AG20443 (cell line): ENCODE measurements around the gene NFE2L3.
"Not testable (repeated sequence)": the region's sequence is repeated elsewhere in the genome, so short reads cannot be mapped to it uniquely, and the experiment has no call there.

ENCODE experiments used
- DNase-seq: peaks from one replicate; pipeline ENCODE4 v3.0.0; 2012; ENCODE audit warnings: low spot score, mixed read lengths

Gene NFE2L3

DNA sequence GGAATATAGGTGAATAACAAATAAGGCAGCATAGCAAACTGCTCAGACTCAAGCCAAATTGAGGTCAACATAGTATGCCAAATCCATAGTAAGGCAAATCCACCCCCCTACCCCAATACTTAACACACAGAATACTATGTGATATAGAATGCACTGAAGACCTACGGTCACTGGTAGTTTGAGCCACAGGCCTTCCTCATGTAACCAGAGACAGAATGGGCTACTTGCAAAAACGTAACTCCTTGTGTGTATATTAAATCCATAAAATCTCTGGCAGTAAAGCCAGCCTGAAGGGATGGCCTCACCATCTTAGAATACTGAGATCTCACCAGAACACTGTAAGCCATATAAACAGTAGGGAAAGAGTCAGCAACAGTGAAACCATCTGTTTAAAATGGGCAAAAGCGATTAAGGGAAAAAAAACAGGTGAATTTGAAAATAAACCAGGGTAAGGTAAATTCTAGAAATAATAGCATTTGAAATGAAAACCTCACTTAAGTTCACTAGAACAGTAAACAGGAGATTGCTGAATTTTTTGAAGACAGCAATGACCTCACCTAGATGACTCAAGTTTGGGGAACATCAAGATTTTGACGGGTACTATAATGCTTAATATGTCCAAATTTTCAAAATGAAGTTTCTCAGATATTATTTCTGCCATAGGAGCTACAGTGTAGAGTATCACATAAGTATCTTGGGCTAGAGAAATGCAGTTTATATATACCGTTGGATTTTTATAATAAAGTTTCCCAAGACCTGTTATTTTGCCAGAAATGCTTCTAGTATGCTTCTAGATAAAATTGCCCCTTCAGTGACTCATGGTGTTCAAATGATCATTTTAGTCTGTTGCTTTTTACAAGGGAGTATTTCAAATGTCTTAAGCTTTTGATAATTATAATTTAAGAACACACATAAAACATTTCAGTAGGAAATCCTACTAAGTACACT, 34.6 kb downstream of the NFE2L3 start:
- no peak for DNase-seq

DNA sequence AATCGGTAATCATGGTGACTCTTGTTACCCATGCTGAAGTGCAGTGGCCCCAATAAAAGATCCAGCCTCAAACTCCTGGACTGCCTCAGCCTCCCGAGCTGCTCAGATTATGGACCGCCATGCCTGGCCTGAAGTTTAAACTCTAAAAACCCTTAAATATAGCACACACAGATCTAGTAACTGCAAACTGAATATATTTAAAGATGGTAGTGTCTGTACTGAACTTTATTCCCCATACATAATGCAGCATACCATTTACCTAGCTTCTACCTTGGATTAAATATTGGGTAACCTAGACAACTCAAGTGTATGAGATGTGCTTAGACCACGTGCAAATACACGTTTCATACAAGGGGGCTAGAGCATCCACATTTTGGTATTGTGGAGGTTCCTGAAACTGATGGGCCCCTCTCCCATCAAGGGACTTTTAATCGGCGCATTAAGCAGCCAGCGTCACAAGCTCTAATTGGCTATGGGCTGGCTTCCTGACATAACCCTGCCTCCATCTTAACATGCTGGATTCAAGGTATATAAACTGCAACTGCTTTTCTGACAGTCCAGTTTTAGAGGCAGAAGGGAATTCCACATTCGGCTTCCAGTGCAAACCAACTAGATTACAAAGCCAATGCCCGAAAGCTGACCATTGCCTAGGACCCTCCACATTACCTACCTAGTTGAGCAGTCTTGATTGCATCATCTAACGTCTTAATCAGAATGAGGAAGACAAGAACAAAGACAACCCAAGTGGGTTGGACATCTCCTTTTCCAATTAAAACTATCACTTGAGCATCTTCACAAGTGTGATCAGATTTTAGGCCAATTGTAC, 35.6 kb downstream of the NFE2L3 start:
- no peak for DNase-seq

DNA sequence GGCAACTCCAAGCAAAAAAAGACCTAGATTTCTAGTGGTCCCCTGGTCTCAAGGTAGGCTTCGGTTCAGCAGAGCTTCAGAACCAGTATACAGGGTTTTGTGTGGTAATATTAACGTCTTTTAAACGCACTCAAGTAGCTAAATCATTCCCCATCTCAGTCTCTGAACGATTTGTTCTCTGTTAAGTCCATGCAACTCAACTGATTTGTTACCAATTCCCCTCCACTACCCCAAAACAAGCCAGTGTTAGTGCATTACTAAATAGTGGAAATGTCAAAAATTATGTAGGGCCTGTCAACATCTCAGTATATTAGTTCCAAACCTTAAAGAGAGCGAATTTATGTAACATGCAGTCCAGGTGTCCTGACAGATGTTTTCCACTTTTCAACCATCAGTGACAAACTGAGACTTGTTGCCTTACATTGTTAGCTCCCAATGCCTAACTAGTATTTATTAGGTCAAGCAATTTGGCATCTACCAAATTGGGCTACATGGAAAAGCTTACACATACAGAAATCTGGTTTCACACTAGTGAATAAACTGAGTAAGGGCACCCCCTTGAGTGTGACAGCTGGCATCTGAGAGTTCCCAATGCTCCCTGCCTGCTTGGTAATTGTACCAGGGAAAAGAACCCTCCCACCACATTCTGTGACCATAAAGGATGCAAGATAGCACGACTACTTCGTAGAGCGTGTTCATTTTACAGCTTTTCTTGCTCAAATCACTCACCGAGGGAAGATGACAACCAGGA, 36.4 kb downstream of the NFE2L3 start:
- no peak for DNase-seq

DNA sequence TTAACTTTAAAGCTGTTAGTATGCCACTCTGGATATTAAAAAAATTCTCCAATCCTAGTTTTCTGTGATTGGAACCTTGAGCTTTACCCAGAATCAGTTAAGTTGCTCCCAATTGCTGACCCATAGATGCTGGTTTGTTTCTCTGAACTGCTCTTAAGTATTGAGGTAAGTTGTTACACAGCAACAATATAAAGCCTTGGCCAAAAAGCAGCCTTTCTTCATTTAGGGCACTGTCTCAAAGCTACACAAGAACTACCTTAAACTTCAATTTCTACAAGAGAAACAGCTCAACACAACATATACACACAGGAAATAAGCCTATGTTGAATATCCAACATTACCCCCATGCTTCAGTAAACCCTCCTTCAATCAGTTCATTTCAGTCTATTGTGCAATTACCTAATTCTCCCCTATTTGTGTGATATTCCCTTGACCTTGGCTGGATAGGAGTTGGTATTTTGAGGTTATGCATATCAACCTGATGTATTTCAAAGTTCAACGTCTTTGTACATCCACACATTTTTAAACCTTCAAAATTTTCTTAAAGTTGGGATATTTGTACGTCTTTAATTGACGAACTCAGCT, 37.1 kb downstream of the NFE2L3 start:
- no peak for DNase-seq

DNA sequence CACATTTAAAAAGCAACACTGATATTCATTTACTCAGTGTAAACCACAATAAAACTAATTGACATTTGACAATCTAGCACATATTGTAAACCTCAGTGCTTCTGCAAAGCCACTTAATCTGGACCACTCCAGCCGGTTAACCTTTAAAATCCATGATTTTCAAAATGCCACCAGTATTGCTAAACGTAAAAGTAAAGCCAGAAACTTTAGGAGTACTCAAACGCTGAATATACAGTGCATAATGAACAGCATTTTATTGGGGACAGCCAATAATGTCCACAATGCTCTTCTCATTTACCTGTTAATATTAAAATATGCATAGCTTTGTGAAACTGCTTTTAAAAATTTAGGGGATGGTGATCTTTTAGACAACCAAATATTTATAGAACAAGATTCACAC, 37.7 kb downstream of the NFE2L3 start:
- DNase-seq, result no peak

DNA sequence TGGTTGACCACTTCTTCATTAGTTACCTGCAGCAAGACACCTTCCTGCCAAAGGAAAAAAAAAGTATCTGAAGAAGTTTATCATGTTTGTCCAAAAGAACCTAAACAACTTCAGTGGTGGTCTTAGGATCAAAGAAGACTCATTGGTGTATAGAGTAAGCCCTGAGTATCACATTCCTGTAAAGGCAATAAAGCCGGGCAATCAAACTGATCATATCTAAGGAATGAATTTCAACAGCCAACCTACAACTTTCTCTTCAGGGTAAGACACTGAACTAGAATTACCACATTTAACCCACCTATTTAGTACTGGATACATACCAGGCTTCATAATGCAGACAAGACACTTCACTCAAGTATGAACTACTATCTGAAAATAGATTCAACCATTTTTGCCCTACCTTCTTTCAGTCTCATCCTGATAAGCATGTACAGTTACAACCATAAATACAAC, 38.4 kb downstream of the NFE2L3 start:
- no peak for DNase-seq

DNA sequence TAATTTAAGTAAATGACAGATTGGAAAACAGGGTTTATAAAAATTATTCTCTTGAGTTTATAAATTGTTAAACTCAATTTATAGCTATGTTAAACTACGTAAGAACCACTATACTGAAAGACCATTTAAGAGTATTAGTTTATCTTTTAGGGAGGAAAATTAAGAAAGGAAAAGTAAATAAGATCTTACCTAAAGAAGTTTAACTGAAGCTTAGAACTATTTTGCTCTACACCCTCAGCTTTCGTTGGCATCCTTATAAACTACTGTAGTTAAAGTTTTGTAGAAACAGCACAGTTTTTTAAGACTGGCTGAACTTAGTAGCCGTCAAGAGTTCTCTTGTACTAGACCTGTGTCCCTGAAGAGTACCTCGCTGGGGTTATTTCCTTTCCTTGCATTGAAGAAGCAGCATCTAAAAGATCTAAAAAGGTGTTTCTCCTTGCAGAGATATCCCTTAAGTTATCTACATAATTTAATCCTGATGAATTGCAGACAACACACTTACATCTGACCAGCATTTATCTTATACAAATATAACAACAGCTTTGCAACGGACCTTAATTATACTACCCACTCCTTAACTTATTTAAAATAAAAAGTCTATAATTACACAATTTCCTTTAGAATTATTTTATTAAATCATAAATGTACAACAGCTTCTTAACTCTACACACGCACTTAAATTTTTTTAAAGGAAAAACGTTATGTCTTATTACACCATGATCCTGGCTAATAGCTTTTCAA, 39.4 kb downstream of the NFE2L3 start:
- DNase-seq, result no peak

DNA sequence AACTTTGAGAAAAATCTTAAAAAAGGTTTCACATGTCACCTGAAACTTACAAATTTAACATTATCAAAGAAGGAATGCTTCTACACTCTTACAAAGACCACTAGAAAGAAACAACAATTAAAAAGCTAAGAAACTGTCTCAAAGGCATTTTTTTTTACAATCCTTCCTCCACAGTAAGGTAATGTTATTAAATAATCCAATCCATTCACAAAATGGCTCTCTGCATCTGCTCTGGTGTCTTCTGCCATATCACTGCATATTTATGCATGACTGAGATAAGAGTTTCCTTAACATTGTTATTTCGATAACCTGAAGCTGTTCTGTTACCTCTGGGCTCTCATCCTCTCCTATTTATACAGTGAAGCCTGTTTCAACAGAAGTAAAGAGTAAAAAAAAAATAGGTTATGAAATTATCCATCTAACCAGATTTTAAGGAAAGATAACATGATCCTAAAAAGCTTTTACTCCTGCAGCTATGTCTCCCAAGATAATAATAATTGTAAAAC, 40.0 kb downstream of the NFE2L3 start:
- no peak for DNase-seq

DNA sequence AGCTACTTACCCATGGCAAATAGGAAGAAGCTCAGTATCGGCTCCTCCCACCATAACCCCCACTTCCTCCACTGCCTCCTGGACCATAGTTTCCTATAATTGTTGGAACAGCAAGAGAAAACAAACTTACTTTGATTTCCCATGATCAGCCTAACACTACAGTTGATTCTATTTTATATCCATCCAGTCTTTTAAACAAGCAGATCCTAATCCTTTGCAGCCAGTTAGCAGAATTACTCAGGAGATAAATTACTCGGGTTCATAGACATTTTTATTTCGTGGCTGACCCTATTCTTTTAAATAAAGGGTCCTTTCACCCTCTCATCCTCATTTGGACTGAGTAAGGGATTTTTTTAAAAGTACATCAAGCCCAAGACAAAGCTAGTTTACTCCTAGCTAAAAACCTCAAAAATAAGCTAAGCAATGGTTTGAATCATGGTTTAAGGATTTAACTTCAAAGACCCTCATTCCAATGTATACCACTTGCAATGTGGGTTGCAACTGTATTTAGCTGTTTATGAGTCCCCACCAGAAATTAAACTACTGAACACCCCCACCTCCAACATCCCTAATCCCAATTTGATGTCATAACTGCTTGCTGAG, 40.6 kb downstream of the NFE2L3 start:
- no peak for DNase-seq

DNA sequence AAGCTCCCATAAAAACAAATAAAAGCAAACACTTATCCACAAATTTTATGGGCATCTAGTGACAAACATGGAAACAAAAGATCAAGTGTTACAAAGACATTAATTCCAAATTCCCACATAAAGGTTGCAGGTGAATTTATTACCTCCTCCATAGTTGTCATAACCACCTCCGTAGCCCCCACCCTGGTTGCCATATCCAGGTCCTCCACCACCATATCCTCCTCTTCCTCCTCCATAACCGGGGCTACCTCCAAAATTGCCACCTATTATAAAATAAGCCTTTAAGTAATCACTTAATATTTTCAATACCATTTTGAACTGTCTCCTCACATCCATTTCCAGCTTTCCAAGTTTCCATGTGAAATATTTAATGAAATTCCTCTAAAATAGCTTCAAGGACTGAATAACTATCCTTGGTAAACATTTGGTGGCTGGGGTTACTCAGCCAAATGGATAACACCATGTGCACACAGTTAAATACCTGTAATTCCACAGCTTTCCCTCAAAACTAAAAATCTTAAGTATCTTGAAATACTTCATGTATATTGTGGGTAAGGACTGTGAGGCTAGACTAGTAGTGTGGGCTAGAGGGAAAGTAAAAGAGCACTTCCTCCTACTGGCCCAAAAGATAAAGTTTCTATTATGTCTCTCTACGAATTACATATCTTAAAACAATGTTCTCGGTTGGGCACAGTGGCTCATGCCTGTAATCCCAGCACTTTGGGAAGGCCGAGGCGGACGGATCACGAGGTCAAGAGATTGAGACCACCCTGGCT, 41.6 kb downstream of the NFE2L3 start:
- no peak for DNase-seq

DNA sequence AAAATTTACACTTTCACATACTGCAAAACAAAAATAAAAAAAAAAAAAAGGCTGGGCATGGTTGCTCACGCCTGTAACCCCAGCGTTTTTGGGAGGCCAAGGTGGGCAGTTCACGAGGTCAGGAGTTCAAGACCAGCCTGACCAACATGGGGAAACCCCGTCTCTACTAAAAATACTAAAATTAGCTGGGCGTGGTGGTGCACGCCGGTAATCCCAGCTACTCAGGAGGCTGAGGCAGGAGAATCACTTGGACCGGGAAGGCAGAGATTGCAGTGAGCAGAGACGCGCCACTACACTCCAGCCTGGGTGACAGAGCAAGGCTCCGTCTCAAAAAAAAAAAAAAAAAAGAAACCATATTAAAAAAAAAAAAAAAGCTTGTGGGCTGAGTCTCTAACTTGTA, 42.8 kb downstream of the NFE2L3 start:
- not testable (repeated sequence) for DNase-seq

DNA sequence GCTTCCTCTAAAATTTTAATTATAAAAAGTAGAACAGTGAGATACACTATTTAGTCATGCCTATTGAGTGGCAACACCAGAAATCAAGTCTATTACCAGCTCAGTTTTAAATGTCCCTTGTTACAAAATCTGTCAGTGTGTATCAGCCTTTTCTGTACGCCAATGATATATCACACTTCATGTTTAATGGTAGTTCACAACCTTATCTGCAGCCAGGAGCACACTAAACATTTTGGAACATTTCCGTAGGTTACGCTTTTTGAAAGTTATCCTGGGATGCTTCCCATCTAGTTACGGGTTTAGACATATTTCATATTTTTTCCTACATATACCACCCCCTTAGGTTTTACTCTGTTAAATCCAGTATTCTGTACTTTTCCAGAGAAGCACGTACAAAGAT, 43.2 kb downstream of the NFE2L3 start:
- no peak for DNase-seq

DNA sequence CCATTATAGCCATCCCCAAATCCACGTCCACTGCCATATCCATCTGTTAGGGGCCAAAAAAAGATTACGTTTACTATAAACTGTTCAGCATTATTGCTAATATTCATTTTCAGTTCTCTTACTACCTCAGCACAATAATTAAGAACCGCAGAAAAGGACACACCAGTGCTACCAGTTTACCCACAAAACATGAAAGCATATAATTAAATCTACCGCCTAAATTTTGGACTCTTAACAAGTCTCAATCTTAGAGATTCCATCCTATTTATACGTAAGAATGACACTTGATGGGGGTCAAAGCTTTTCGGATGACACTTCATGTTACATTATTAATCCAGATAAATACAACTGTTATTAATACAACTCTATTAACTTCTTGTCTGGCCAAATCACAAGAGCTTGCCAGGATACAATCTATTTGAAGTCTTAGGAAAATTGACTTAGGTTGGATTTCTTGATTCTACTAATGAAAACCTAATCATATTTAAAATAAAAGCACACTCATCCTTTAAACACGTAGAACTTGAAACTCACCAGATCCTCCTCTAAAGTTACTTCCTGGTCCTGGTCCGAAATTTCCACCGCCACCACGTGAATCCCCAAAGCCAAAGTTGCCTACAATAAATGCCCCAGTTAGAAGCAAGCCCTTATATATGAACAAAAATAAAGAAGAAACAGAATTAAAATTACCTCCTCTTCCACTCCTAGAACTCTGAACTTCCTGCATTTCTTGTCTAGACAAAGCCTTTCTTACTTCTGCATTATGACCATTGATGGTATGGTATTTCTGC, 44.1 kb downstream of the NFE2L3 start:
- no peak for DNase-seq

DNA sequence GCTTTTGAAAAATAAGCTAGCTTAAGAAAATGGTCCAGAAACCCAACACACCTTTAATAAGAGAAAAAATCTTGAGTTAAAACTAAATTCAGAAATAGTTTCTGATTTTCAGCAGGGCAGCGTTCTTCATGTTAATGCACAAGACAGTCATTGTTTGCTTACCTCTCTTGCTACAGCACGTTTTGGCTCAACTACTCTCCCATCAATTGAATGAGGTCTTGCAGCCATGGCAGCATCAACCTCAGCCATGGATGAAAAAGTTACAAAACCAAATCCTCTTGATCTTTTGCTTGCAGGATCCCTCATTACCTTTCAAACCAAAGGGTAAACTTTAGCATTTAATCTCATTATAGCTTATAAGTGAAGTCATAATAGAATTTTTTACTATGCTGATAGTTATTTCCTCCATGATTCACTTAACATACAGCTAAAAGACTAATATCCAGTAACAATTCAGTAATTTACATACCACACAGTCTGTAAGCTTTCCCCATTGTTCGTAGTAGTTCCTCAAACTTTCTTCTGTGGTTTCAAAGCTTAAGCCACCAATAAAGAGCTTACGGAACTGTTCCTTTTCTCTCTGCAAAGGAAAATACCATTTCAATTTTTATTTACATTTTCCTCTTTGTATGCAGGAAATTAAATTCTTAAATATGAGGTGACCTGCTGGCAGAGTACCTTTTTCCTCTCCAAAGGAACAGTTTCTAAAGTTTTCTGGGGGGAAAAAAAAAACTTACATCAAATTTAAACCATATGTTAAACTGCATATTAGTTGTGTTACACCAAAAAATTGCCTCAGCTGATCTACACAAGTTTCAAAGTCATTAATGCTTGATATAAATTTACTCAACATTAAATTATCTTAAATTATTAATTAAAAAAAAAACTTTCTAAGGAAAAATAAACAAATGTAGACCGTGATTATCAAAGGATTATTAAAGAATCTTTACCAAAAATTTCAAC, 45.4 kb downstream of the NFE2L3 start:
- no peak for DNase-seq

DNA sequence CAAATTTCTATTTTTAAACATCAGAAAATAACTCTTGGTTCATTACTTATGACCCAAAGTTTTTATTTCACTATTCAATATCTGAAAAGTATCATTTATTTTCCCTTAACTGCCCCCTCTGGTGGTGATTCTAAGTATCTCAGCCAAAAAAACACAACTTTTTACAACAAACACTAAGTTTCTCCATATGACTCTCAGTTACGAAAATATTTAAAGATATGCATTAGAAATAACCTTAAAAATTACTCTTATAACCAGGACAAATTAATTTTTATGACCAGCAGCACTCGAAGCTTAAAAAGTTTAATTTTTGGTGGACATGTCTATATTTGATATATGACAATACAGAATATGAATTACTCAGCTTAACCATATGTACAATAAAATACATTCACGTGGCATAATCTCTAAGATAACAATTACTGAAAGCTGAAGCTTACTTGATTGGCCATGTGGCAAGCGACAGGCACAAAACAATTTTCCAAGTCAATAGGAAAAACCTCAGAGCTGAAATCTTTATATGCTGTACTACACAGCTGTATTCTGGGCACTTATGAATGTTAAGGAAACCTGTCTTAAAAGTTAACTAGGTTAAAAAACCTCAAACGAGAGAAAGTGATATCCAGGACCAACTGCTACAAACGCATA, 46.3 kb downstream of the NFE2L3 start:
- no peak for DNase-seq

DNA sequence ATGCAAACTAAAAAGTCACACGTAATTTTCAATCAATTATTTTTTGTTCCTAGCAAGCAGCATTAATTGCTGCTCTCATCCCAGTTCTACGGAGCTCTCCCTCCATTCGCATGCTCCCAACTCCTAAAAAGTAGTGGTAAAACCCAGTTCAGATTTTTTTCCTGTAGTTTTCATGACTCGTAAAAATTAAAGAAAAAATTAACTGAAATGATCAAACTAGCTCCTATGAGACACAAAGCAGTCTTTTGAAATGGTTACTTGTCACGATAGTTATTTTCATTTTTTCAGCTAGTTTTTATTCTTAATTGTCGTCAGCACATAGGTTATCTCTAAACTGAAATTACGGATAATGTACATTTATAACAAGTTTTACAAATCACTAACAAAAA, 46.8 kb downstream of the NFE2L3 start:
- DNase-seq, result no peak
